Cardiac muscle cell (in vitro differentiated cells and primary cell): ENCODE results near the gene FOXJ3. TPM values are rescaled to one million over a fixed set of nuclear protein-coding genes. Genes with fewer than 3 reads are reported as not detected.

Source experiments
- DNase-seq, 2 donors: peaks; one replicate each; pipeline versions ENCODE4 v3.0.0 to v3.0.0-alpha.2; 2010 to 2017; ENCODE audit warnings: low read depth in 1 of 2, low spot score in 1 of 2
- H3K27ac ChIP-seq: fragments of 200-600 bp; sonication (generic); 2 replicates; pipeline ENCODE4 v1.5.1; 2016
- H3K27me3 ChIP-seq: fragments of 200-600 bp; sonication (generic); 2 replicates; pipeline ENCODE4 v1.6.0; 2016; ENCODE audit warnings: control low read depth
- H3K36me3 ChIP-seq: fragments of 200-600 bp; sonication (generic); 2 replicates; pipeline ENCODE4 v1.5.1; 2016; ENCODE audit warnings: control low read depth
- H3K4me1 ChIP-seq: fragments of 200-600 bp; sonication (generic); 2 replicates; pipeline ENCODE4 v1.8.1; 2017; ENCODE audit warnings: low read depth, mild to moderate bottlenecking, mixed run types
- H3K4me3 ChIP-seq: fragments of 200-600 bp; sonication (generic); 2 replicates; pipeline ENCODE4 v1.5.1; 2016; ENCODE audit warnings: mild to moderate bottlenecking
- H3K9me3 ChIP-seq: fragments of 200-600 bp; sonication (generic); 2 replicates; pipeline ENCODE4 v1.5.1; 2017; ENCODE audit warnings: low read depth, mild to moderate bottlenecking, control low read depth
- CTCF ChIP-seq: IDR thresholded peaks from 2 replicates; pipeline ENCODE4 v1.5.1; 2012; ENCODE audit warnings: low read depth, mild to moderate bottlenecking, low read length
- polyA plus RNA-seq: library from polyadenylated mRNA; unstranded; fragments of >200 nt; fragmentation: Nextera tagmentation; extraction: Ambion mirVana; gene quantifications from 2 replicates; pipeline ENCODE4 v1.2.1, GENCODE V29; 2016
- total RNA-seq: library from RNA; depleted of rRNA; stranded (reverse); fragments of >200 nt; gene quantifications from 2 replicates; pipeline ENCODE4 v1.2.3, GENCODE V29; 2016

FOXJ3 gene
- total and polyA plus RNA-seq, 2 experiments from 2014 or later = 25.4 to 54.1 TPM

- peak; percentile 90 for TF ChIP-seq CTCF
- DNase-seq = peak; percentile 66 to 79
- Histone ChIP-seq H3K27ac (no peak overlapping the region), H3K4me3 (no peak overlapping the region), H3K27me3 (peaks cover 13% of the 10 kb centered on the region), H3K9me3 (no peaks in the 10 kb centered on the region), H3K36me3 (no peaks in the 10 kb centered on the region), H3K4me1 (no peaks in the 10 kb centered on the region)
Measured at GRCh38 chr1:42146626-42147320, 188.3 kb downstream of the FOXJ3 start.

GRCh38 chr1:42145764-42146625 is 189.0 kb downstream of the FOXJ3 start:
- DNase-seq = no peak
- no peak for TF ChIP-seq CTCF
- H3K4me1 ChIP-seq = no peaks in the 10 kb centered on the region
- H3K36me3 ChIP-seq = no peaks in the 10 kb centered on the region
- H3K9me3 ChIP-seq = no peaks in the 10 kb centered on the region
- H3K27ac ChIP-seq = no peak overlapping the region
- no peak overlapping the region for H3K4me3 ChIP-seq
- H3K27me3 ChIP-seq = peaks cover 13% of the 10 kb centered on the region

- Histone ChIP-seq H3K27ac (no peak overlapping the region), H3K36me3 (no peaks in the 10 kb centered on the region), H3K4me1 (no peaks in the 10 kb centered on the region), H3K4me3 (no peak overlapping the region), H3K27me3 (peaks cover 8% of the 10 kb centered on the region), H3K9me3 (no peaks in the 10 kb centered on the region)
- DNase-seq = no peak
- no peak for TF ChIP-seq CTCF
Measured at GRCh38 chr1:42145389-42145716, 189.7 kb downstream of the FOXJ3 start.

GRCh38 chr1:42144711-42145388 is 190.2 kb downstream of the FOXJ3 start:
- DNase-seq = no peak

More at GRCh38 chr1:42144711-42145388, 190.2 kb downstream of the FOXJ3 start:
- H3K4me3 ChIP-seq = no peak overlapping the region
- H3K4me1 ChIP-seq = no peaks in the 10 kb centered on the region
- H3K36me3 ChIP-seq = no peaks in the 10 kb centered on the region
- peaks cover 5% of the 10 kb centered on the region for H3K27me3 ChIP-seq
- H3K27ac ChIP-seq = no peak overlapping the region
- no peaks in the 10 kb centered on the region for H3K9me3 ChIP-seq
- TF ChIP-seq CTCF = no peak
